Ovary (tissue), 3 donors: Measurements from ENCODE around the gene MXD3.

Experiments
- EP300 ChIP-seq: sonication (generic); formaldehyde crosslinking; IDR thresholded peaks from one replicate; pipeline ENCODE4 v1.6.1; 2017; ENCODE audit warnings: antibody characterized with exemption
- POLR2A ChIP-seq: fragments of 450-650 bp; IDR thresholded peaks from one replicate; pipeline ENCODE4 v1.6.1; 2017; ENCODE audit warnings: antibody characterized with exemption, mild to moderate bottlenecking, moderate library complexity
- TF ChIP-seq, protein P1 (sequence below), 3 donors: fragments of 450-650 bp in 2 of 3; fragments of 200-600 bp in 1 of 3; IDR thresholded peaks; one replicate each; pipeline versions ENCODE4 v1.5.1 to v1.8.0; 2016 to 2022; ENCODE audit warnings: antibody characterized with exemption in 3 of 3, mild to moderate bottlenecking in 1 of 3
- donor health status: DM: no; HTN: no; CAD: no.

DNA sequence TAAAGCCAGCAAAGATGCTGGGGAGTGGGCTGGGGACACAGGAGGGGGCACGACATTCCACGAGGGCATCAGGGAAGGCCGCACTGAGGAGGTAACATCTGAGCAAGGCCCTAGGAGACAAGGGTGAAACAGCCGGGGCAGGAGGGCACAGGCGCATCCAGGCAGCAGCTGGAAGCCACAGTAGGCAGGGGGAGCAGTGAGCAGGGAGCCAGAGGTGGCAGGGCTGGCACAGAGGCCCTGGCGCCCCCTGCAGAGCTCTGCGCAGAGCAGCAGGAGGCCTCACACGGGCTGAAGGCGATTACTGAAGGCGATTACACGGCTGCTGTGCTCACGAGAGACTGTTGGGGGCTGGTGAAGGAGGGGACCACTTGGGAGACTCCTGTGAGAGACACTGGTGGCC, 24.4 kb upstream of the MXD3 start:
- TF ChIP-seq EP300 (no peak), POLR2A (no peak)
- TF ChIP-seq, protein P1, sequence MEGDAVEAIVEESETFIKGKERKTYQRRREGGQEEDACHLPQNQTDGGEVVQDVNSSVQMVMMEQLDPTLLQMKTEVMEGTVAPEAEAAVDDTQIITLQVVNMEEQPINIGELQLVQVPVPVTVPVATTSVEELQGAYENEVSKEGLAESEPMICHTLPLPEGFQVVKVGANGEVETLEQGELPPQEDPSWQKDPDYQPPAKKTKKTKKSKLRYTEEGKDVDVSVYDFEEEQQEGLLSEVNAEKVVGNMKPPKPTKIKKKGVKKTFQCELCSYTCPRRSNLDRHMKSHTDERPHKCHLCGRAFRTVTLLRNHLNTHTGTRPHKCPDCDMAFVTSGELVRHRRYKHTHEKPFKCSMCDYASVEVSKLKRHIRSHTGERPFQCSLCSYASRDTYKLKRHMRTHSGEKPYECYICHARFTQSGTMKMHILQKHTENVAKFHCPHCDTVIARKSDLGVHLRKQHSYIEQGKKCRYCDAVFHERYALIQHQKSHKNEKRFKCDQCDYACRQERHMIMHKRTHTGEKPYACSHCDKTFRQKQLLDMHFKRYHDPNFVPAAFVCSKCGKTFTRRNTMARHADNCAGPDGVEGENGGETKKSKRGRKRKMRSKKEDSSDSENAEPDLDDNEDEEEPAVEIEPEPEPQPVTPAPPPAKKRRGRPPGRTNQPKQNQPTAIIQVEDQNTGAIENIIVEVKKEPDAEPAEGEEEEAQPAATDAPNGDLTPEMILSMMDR (IDR thresholded peaks at IDR 0.05) = no peak
